22Rv1 (cell line): ENCODE results near the gene PIPOX.

Source experiments
- H3K27ac ChIP-seq: fragments of 450-650 bp; 2 replicates; pipeline ENCODE4 v1.5.1; 2017
- CTCF ChIP-seq: fragments of 450-650 bp; IDR thresholded peaks from 2 replicates; pipeline ENCODE4 v1.5.1; 2017; ENCODE audit warnings: mild to moderate bottlenecking
- ZFX ChIP-seq: fragments of 450-650 bp; IDR thresholded peaks from 2 replicates; pipeline ENCODE4 v1.6.1; 2017; ENCODE audit warnings: antibody characterized with exemption, borderline replicate concordance

The PIPOX gene

DNA sequence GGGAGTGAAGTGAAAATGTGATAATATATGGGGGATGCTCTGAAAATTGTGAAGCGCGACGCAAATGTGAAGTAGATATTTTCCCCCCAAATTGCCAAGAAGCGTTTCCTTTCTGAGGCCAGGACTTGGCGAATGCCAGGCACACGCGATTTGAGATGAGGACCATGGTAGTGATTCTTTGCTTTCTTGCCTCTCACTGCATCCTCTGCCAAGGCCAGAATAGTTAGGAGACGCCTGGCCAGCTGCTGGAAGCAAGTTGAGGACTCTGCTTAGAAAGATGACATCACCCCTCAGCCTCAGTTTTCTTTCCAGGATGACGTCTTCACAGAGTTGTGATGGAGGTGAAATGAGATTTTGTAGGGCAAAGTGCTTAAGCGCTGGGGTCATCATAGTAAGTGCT is 25.9 kb downstream of the PIPOX start:
- TF ChIP-seq ZFX (no peak), CTCF (no peak)
- H3K27ac ChIP-seq = peak overlapping the region; percentile 67

GRCh38 chr17:29069526-29070041 is 26.6 kb downstream of the PIPOX start:
- H3K27ac ChIP-seq = peak overlapping the region; percentile 67
- TF ChIP-seq ZFX = no peak
- TF ChIP-seq CTCF = no peak

- TF ChIP-seq ZFX = no peak
- no peak for TF ChIP-seq CTCF
- H3K27ac ChIP-seq = peak overlapping the region; percentile 67
Measured at GRCh38 chr17:29070308-29070707, 27.4 kb downstream of the PIPOX start.

DNA sequence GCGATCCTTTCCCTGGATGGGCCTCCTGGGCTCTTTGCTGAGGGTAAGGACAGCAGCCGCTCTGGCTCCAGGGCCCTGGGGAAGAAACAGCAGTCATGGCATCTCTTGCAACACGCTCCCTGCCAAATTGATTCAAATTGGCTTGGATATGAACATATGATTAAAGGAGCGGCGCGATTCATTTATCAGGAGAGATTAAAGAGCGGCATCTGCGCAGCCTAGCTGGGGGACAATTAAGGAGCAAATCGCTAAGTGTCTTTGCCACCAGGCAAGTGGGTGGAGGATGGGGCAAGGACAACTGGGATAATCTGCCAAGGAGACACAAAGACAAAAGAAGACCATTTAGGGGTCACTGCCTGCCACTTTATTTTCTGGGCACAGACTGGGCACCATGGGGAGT is 27.8 kb downstream of the PIPOX start:
- H3K27ac ChIP-seq = peak overlapping the region; percentile 67; the same call in 1 of the 2 replicates
- TF ChIP-seq CTCF (no peak), ZFX (no peak)

- TF ChIP-seq CTCF (no peak), ZFX (no peak)
- H3K27ac ChIP-seq = no peak overlapping the region
Measured at GRCh38 chr17:29071303-29071702, 28.4 kb downstream of the PIPOX start.

DNA sequence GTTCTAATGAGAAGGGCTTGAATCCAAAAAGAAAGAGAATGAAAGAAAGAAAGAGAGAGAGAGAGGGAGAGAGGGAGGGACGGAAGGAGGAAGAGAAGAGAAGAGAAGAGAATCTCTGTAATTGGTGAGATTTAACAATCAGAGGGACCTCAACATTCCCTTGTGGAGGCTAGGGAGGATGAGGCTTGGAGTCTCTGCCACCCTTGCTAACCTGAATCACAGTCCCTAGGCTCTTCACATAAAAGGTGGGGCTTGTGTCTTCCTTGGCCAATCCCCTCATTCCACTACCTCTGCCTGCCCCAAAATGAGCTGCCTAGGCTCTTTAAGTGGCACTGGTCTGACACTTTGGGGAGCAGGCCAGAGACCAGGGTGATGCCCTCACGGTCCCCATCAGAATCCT is 30.1 kb downstream of the PIPOX start:
- no peak overlapping the region for H3K27ac ChIP-seq
- TF ChIP-seq CTCF (no peak), ZFX (no peak)

GRCh38 chr17:29073520-29073919 is 30.6 kb downstream of the PIPOX start:
- no peak overlapping the region for H3K27ac ChIP-seq
- TF ChIP-seq CTCF (no peak), ZFX (no peak)
